CD4-positive, alpha-beta T cell treated with Interleukin-10 for 1 hour (primary cell): ENCODE measurements around the gene FUCA2.
A peak's percentile ranks its signal among the peaks of the same experiment; 100 is the strongest.

Source experiments
- DNase-seq: peaks from one replicate; pipeline ENCODE4 v3.0.0-alpha.2; 2020

Gene FUCA2

GRCh38 chr6:143510991-143511891 lies at the start of gene FUCA2:
FUCA2 (minus strand) TSS chr6:143511720; CDS start chr6:143511634, 86 bp downstream.
- DNase-seq = peak; percentile 74

GRCh38 chr6:143561105-143561704 lies 49.7 kb upstream of the FUCA2 start:
- DNase-seq = no peak

- DNase-seq = no peak
These were observed 47.6 kb upstream of the FUCA2 start for GRCh38 chr6:143559051-143559660.

GRCh38 chr6:143556529-143556928 lies 45.0 kb upstream of the FUCA2 start:
- no peak for DNase-seq

GRCh38 chr6:143555582-143555981 lies 44.1 kb upstream of the FUCA2 start:
- DNase-seq = no peak

GRCh38 chr6:143555071-143555492 lies 43.6 kb upstream of the FUCA2 start:
- no peak for DNase-seq

- no peak for DNase-seq
These were observed 41.8 kb upstream of the FUCA2 start for GRCh38 chr6:143553337-143553736.

- no peak for DNase-seq
These were observed 38.4 kb upstream of the FUCA2 start for GRCh38 chr6:143549949-143550268.

- no peak for DNase-seq
These were observed 37.9 kb upstream of the FUCA2 start for GRCh38 chr6:143549221-143549948.

- DNase-seq = no peak
These were observed 35.1 kb upstream of the FUCA2 start for GRCh38 chr6:143546599-143546998.

- DNase-seq = peak; percentile 45
These were observed 34.5 kb upstream of the FUCA2 start for GRCh38 chr6:143545976-143546547.

- DNase-seq = no peak
These were observed 33.6 kb upstream of the FUCA2 start for GRCh38 chr6:143545165-143545564.

GRCh38 chr6:143544011-143544696 lies 32.6 kb upstream of the FUCA2 start:
- DNase-seq = no peak

GRCh38 chr6:143543435-143543834 lies 31.9 kb upstream of the FUCA2 start:
- no peak for DNase-seq

- DNase-seq = no peak
These were observed 31.4 kb upstream of the FUCA2 start for GRCh38 chr6:143542888-143543287.

- DNase-seq = no peak
These were observed 28.7 kb upstream of the FUCA2 start for GRCh38 chr6:143540192-143540591.

- DNase-seq = peak; percentile 54
These were observed 28.2 kb upstream of the FUCA2 start for GRCh38 chr6:143539734-143540133.

- DNase-seq = peak; percentile 37
These were observed 27.6 kb upstream of the FUCA2 start for GRCh38 chr6:143539106-143539505.

- no peak for DNase-seq
These were observed 26.9 kb upstream of the FUCA2 start for GRCh38 chr6:143538374-143538773.

GRCh38 chr6:143536866-143537691 lies 25.6 kb upstream of the FUCA2 start:
- peak; percentile 70 for DNase-seq

- DNase-seq = peak; percentile 50
These were observed 24.9 kb upstream of the FUCA2 start for GRCh38 chr6:143536461-143536865.
